OCI-LY1 (cell line): ENCODE measurements around the gene TRIP10.

Experiments
- CTCF ChIP-seq: fragments of 200-600 bp; sonication (generic), shearing (Covaris generic); IDR thresholded peaks from 2 replicates; pipeline ENCODE4 v1.5.1; 2017; ENCODE audit warnings: mild to moderate bottlenecking, antibody characterized with exemption, low read length, moderate library complexity, mixed read lengths
- EZH2 ChIP-seq: fragments of 200-600 bp; sonication (generic), shearing (Covaris generic); IDR thresholded peaks from 2 replicates; pipeline ENCODE4 v1.8.0; 2017; ENCODE audit warnings: borderline replicate concordance, mixed run types, mild to moderate bottlenecking, antibody characterized with exemption, low read length, moderate library complexity, mixed read lengths

GRCh38 chr19:6796278-6796677 is 56.8 kb downstream of the TRIP10 start:
- TF ChIP-seq CTCF (no peak), EZH2 (no peak)
